Measurements from ENCODE around the gene SETD1A. TPM values are rescaled to one million over a fixed set of nuclear protein-coding genes. Genes with fewer than 3 reads are reported as not detected.

The SETD1A gene
- total and polyA plus RNA-seq, 12 donors = 2.3 to 40.1 (median 12.8) TPM

- no peak for TF ChIP-seq POLR2A (IDR thresholded peaks at IDR 0.05)
- no peak for TF ChIP-seq CTCF (IDR thresholded peaks at IDR 0.05)
- intact Hi-C loops (cut with DNase I) = no loop called here
- no peak for DNase-seq
- WGBS, 4 donors = 92 to 93% (median 93%) methylated on average over 13 to 14 of the region's 14 CpGs
- H3K4me1 ChIP-seq (replicated peaks in 1 of 2) = no peaks in the 10 kb centered on the region
- H3K4me3 ChIP-seq = no peak overlapping the region
- no peak overlapping the region for H3K27ac ChIP-seq
- H3K36me3 ChIP-seq (replicated peaks in 1 of 2) = peaks cover 0 to 97% of the 10 kb centered on the region in 2 donors
- H3K9me3 ChIP-seq (replicated peaks in 1 of 3) = no peaks in the 10 kb centered on the region
- H3K27me3 ChIP-seq = no peaks in the 10 kb centered on the region
Measured at GRCh38 chr16:30971298-30971697, 13.7 kb downstream of the SETD1A start.

- no peak for DNase-seq
- Histone ChIP-seq H3K27ac (no peak overlapping the region), H3K36me3 (replicated peaks in 1 of 2) (peaks cover 0 to 97% of the 10 kb centered on the region in 2 donors), H3K9me3 (replicated peaks in 1 of 3) (no peaks in the 10 kb centered on the region), H3K27me3 (no peaks in the 10 kb centered on the region), H3K4me3 (no peak overlapping the region), H3K4me1 (replicated peaks in 1 of 2) (no peaks in the 10 kb centered on the region)
- intact Hi-C loops (cut with DNase I) = no loop called here
- no peak for TF ChIP-seq CTCF (IDR thresholded peaks at IDR 0.05)
- TF ChIP-seq POLR2A (IDR thresholded peaks at IDR 0.05) = no peak
- 83 to 89% (median 89%) methylated on average over 7 of the region's 7 CpGs for WGBS, 4 donors
Measured at GRCh38 chr16:30972872-30973271, 15.3 kb downstream of the SETD1A start.

- H3K36me3 ChIP-seq (replicated peaks in 1 of 2) = peaks cover 0 to 96% of the 10 kb centered on the region in 2 donors
- no peak for DNase-seq
- no peak overlapping the region for H3K27ac ChIP-seq
- 92 to 95% (median 93%) methylated on average over 6 of the region's 6 CpGs for WGBS, 4 donors
- H3K4me1 ChIP-seq (replicated peaks in 1 of 2) = no peaks in the 10 kb centered on the region
- no peaks in the 10 kb centered on the region for H3K27me3 ChIP-seq
- TF ChIP-seq POLR2A (IDR thresholded peaks at IDR 0.05) (no peak), CTCF (IDR thresholded peaks at IDR 0.05) (no peak)
- H3K9me3 ChIP-seq (replicated peaks in 1 of 3) = no peaks in the 10 kb centered on the region
- H3K4me3 ChIP-seq = no peak overlapping the region
- intact Hi-C loops (cut with DNase I) = no loop called here
Measured at GRCh38 chr16:30974348-30974747, 16.8 kb downstream of the SETD1A start.

GRCh38 chr16:30976486-30976885 lies 18.9 kb downstream of the SETD1A start:
- no peaks in the 10 kb centered on the region for H3K27me3 ChIP-seq
- intact Hi-C loops (cut with DNase I) = no loop called here
- no peaks in the 10 kb centered on the region for H3K9me3 ChIP-seq (replicated peaks in 1 of 3)
- no peak overlapping the region for H3K27ac ChIP-seq
- DNase-seq = no peak
- H3K4me1 ChIP-seq (replicated peaks in 1 of 2) = no peaks in the 10 kb centered on the region
- H3K4me3 ChIP-seq = no peak overlapping the region
- 89 to 95% (median 94%) methylated on average over 4 of the region's 4 CpGs for WGBS, 4 donors
- peaks cover 0 to 96% of the 10 kb centered on the region in 2 donors for H3K36me3 ChIP-seq (replicated peaks in 1 of 2)
- no peak for TF ChIP-seq CTCF (IDR thresholded peaks at IDR 0.05)
- TF ChIP-seq POLR2A (IDR thresholded peaks at IDR 0.05) = no peak

All from adrenal gland (tissue), 12 donors.